ENCODE results near the gene CRTC3. TPM values are rescaled to one million over a fixed set of nuclear protein-coding genes. Genes with fewer than 3 reads are reported as not detected.

Gene CRTC3
- polyA plus RNA-seq, 3 donors from 2014 or later, result 10.9 to 35.3 (median 11.0) TPM

DNA sequence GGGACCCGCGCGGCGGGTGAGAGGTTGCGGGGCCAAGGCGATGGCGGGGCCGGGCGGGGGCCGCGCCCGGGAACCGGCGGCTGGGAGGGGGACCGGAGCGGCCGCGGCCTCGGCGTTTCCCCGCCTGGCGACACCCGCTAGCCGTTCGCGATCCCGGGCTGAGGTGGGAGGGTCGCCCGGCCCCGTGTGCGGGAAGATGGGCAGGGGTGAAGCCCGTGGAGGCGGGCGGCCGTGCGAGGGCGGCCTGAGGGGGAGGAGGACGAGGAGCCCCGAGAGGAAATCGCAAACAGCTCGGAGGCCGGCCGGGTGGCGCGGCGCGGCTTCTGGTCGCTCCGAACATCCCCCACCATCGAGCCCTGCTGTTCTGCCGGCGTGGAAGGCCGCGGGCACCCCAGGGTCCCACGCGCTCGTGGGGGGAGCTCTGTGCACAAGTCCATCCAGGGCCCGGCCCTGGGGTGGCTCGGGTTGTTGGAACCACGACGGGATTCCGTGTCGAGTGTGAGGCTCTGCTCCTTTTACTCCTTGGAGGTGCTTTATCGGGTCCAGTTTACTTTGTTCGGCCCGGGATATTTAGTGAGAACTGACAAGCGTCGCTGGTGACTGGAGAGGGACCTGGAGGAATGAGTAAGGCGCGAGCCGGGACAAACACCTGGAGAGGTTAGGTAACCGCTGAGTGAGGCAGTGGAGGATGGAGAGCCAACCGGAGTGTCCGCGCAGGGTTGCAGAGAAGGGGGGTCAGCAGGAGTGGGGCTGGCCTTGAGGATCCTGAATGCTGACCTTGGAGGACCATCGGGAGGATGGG is 728 bp downstream of the CRTC3 start:
- Mint-ChIP-seq H3K4me1 (peaks cover 50 to 61% of the 10 kb centered on the region in 2 donors), H3K27ac (peak overlapping the region; percentile 68 to 94 (median 90)), H3K27me3 (ENCODE audit: low read depth in 3 of 3) (peaks cover 3 to 4% (median 3%) of the 10 kb centered on the region in 3 donors), H3K4me3 (peak overlapping the region; percentile 93 to 96 (median 95)), H3K9me3 (no peaks in the 10 kb centered on the region), H3K36me3 (no peaks in the 10 kb centered on the region)
- peak; percentile 51 to 65 (median 62) for DNase-seq

DNA sequence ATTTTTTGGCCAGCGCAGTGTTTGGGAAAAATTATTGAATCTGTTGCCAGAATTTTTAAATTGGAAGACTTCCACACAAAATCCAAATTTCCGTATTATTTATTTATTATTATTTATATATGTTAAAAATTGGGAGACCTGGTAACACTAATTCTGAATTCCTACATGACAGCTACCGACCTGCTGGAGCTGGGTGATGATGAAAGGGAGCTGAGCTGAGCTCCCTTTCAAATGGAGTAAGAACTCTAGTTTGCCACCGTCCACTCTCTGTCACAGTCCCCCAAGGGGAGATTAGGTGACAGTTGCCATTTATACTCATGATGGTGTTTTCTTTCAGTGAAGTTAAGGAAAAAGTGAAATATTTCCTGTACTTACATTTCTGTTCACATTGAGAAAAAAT is 1.4 kb downstream of the CRTC3 start:
- no peaks in the 10 kb centered on the region for H3K36me3 Mint-ChIP-seq
- peaks cover 56 to 68% of the 10 kb centered on the region in 2 donors for H3K4me1 Mint-ChIP-seq

DNA sequence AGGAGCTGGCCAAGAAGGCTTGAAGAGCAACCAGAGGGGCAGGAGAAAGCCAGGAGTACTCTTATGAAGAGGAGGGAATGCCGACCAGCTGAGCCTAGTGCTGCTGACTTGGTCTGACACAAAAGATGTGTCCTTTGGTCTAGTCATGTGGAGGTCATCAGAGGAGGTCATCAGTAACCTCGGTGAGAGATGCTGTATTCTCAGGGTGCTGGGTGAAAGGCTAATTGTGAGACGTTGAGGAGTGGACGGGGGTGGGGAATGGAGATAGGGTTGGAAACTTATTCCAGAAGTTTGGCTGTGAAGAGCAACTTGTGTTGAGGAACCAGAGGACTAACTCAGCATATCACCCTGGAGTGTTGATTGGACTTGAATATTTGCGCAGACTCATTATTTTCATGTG is 5.5 kb downstream of the CRTC3 start:
- H3K4me3 Mint-ChIP-seq, result no peak overlapping the region
- peak overlapping the region in 5 of 6 donors; percentile 4 to 76 (median 14) for H3K27ac Mint-ChIP-seq
- H3K9me3 Mint-ChIP-seq, result no peaks in the 10 kb centered on the region
- H3K36me3 Mint-ChIP-seq, result peaks cover 0 to 4% (median 0%) of the 10 kb centered on the region in 3 donors
- peaks cover 73 to 93% of the 10 kb centered on the region in 2 donors for H3K4me1 Mint-ChIP-seq
- no peak for DNase-seq
- peaks cover 0 to 3% (median 0%) of the 10 kb centered on the region in 3 donors for H3K27me3 Mint-ChIP-seq (ENCODE audit: low read depth in 3 of 3)

More for the DNA sequence above, 1.4 kb downstream of the CRTC3 start:
- Mint-ChIP-seq H3K4me3 (peak overlapping the region; percentile 93 to 96 (median 95)), H3K27me3 (ENCODE audit: low read depth in 3 of 3) (peaks cover 3 to 4% (median 3%) of the 10 kb centered on the region in 3 donors), H3K27ac (peak overlapping the region; percentile 68 to 94 (median 90)), H3K9me3 (no peaks in the 10 kb centered on the region)
- no peak for DNase-seq

DNA sequence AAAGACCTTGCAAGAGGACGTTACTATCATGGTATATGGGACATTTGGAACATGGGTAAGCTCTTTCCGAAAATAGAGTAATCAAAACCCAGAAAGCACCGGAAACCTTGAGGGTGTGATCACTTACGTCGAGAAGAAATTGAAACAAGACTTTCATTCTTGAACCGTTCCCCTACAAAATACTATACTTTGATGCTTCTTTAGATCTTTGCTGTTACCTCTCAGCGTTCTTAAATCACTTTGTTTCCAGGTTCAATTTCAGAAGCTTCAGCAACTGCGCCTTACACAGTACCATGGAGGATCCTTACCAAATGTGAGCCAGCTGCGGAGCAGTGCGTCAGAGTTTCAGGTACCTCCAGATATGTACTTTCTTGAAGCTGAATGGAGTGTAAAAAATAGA is 10.1 kb downstream of the CRTC3 start:
- peaks cover 38 to 60% of the 10 kb centered on the region in 2 donors for H3K4me1 Mint-ChIP-seq
- no peak for DNase-seq
- H3K4me3 Mint-ChIP-seq, result no peak overlapping the region
- peak overlapping the region in 4 of 6 donors; percentile 2 to 69 (median 23) for H3K27ac Mint-ChIP-seq
- no peaks in the 10 kb centered on the region for H3K27me3 Mint-ChIP-seq (ENCODE audit: low read depth in 3 of 3)
- H3K9me3 Mint-ChIP-seq, result no peaks in the 10 kb centered on the region
- H3K36me3 Mint-ChIP-seq, result peaks cover 4 to 8% (median 8%) of the 10 kb centered on the region in 3 donors

DNA sequence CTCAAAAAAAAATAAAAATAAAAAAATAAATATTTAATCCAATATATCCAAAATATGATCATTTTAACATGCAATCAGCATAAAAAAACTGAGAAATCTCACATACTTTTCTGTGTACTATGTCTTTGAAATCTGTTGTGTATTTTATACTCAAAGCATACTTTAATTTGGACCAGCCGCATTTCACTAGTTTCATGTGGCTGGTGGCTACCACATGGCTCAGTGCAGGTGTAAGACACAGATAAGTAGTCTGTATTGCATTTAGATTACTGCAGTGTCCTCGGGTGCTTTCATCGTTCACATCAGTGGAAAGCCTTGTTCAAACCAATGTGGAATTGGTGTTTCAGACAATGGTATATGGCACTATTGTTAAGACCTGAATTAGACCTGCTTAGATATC is 11.0 kb downstream of the CRTC3 start:
- Mint-ChIP-seq H3K27ac (no peak overlapping the region), H3K9me3 (no peaks in the 10 kb centered on the region), H3K4me1 (peaks cover 38 to 53% of the 10 kb centered on the region in 2 donors), H3K36me3 (peaks cover 4 to 8% (median 8%) of the 10 kb centered on the region in 3 donors), H3K4me3 (no peak overlapping the region), H3K27me3 (ENCODE audit: low read depth in 3 of 3) (no peaks in the 10 kb centered on the region)
- no peak for DNase-seq

DNA sequence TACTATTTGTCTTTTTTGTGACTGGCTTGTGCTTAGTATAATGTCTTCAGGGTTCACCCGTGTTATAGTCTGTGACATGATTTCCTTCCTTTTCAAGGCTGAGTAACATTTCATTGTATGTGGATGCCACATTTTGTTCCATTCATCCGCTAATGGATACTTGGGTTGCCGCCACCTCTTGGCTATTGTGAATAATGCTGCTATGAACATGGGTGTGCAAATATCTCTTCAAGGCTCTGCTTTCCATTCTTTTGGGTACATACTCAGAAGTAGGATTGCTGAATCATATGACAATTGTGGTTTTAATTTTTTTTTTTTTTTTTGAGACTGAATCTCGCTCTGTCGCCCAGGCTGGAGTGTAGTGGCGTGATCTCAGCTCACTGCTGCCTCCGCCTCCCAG is 15.4 kb downstream of the CRTC3 start:
- Mint-ChIP-seq H3K4me1 (peaks cover 29 to 39% of the 10 kb centered on the region in 2 donors), H3K36me3 (peaks cover 4 to 11% (median 6%) of the 10 kb centered on the region in 3 donors), H3K9me3 (no peaks in the 10 kb centered on the region), H3K4me3 (no peak overlapping the region), H3K27ac (peak overlapping the region in 3 of 6 donors; percentile 50 to 75 (median 53)), H3K27me3 (ENCODE audit: low read depth in 3 of 3) (no peaks in the 10 kb centered on the region)
- no peak for DNase-seq

DNA sequence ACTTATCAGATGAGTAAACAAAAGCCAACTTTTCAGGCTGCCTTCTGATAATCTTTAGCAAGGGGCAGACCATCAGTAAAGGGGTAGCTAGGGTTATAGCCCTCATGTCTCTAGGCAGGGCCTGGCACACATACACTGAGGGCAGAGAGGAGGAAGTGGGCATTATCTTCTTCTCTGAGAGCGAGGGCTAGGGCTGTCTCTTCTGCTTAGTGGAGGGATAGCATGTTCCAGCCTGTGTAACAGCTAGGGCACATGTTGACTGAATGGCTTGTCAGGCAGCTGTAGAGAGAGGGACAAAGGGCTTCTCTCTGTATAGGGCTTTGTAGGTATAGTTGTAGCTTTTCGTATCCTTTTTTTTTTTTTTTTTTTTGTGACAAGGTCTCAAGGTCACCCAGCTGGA is 17.8 kb downstream of the CRTC3 start:
- H3K27ac Mint-ChIP-seq, result peak overlapping the region in 4 of 6 donors; percentile 33 to 80 (median 46)
- H3K4me1 Mint-ChIP-seq, result peaks cover 38 to 59% of the 10 kb centered on the region in 2 donors

DNA sequence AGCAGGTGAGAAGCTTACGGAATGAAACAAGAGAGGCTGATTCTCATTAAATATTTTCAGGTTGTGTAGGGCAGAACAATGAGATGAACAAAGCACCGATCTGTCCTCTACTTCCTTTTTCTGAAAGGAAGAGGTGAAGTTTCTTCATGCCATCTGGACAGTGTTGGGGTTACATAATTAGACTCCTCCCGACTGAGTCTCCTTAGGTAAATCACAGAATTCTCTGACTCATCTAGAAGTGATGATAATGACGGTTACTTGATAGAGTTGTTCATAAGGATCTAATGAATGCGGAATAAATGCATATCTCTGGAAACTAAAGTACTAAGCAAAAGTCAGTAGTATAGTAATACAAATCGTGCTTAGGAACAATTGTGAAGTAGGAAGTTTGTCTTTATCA is 21.2 kb downstream of the CRTC3 start:
- DNase-seq, result no peak
- no peak overlapping the region for H3K4me3 Mint-ChIP-seq
- H3K36me3 Mint-ChIP-seq, result peaks cover 0 to 10% (median 4%) of the 10 kb centered on the region in 3 donors
- H3K27me3 Mint-ChIP-seq (ENCODE audit: low read depth in 3 of 3), result no peaks in the 10 kb centered on the region
- peaks cover 54 to 72% of the 10 kb centered on the region in 2 donors for H3K4me1 Mint-ChIP-seq
- H3K27ac Mint-ChIP-seq, result peak overlapping the region in 2 of 6 donors; percentile 20 to 53
- no peaks in the 10 kb centered on the region for H3K9me3 Mint-ChIP-seq

More for the DNA sequence above, 17.8 kb downstream of the CRTC3 start:
- peaks cover under 1 to 14% (median 9%) of the 10 kb centered on the region in 3 donors for H3K36me3 Mint-ChIP-seq
- no peaks in the 10 kb centered on the region for H3K27me3 Mint-ChIP-seq (ENCODE audit: low read depth in 3 of 3)
- DNase-seq, result no peak
- H3K9me3 Mint-ChIP-seq, result no peaks in the 10 kb centered on the region
- no peak overlapping the region for H3K4me3 Mint-ChIP-seq

DNA sequence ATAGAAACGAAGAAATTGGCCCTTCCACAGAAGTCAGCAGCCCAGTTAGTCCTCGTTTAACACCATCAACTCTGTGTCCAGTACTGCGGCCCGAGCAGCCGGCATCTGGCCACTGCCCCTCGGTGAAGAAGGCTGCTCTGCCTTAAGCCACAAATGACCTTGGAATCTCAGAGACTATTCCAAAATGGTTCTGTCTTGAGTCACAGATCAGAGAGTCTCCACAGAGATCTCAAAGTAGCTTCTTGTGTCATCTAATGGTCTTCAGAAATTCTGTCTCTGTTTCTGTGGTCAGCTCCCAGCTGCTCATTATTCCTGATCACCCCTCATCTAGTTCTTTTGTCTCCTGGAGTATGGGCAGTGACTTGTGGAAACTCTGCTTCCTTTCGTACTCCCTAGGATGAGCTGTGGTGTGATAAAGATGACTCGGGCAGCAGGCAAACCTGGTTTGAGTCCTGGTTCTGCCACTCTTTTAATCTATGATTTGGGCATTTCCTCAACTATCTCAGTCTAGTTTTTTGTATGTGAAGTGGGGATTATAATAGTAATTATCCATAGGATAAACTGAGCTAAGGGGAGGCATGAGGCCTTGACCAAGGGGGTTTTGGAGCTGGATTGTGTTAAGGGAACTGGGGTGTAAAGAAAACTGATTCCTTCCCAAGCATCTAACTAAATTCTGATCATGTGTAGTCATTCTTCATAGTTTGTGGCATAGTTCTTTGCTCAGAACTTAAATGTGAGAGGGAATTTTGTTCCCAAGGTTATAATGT is 22.6 kb downstream of the CRTC3 start:
- no peaks in the 10 kb centered on the region for H3K27me3 Mint-ChIP-seq (ENCODE audit: low read depth in 3 of 3)
- H3K36me3 Mint-ChIP-seq, result peaks cover 0 to 7% (median 4%) of the 10 kb centered on the region in 3 donors
- DNase-seq, result no peak
- peaks cover 54 to 67% of the 10 kb centered on the region in 2 donors for H3K4me1 Mint-ChIP-seq
- peak overlapping the region in 1 of 6 donors; percentile 2 for H3K27ac Mint-ChIP-seq
- H3K4me3 Mint-ChIP-seq, result no peak overlapping the region
- no peaks in the 10 kb centered on the region for H3K9me3 Mint-ChIP-seq

DNA sequence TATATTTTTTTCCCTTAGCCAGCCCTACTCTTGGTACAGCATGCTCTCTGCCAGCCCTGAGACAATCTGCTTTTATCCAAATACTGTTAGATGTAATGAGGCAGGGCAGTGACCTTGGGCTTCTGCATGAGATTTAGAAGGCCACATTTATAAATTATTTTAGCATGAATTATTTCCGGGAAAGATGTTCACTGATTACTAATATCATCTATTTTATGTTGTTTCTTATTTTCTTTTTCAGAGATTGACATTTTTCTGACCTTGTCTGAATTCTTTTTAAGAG is 23.1 kb downstream of the CRTC3 start:
- Mint-ChIP-seq H3K27me3 (ENCODE audit: low read depth in 3 of 3) (no peaks in the 10 kb centered on the region), H3K27ac (peak overlapping the region in 2 of 6 donors; percentile 7 to 39), H3K9me3 (no peaks in the 10 kb centered on the region), H3K4me3 (no peak overlapping the region), H3K4me1 (peaks cover 54 to 67% of the 10 kb centered on the region in 2 donors), H3K36me3 (peaks cover 0 to 7% (median 4%) of the 10 kb centered on the region in 3 donors)
- DNase-seq, result no peak

DNA sequence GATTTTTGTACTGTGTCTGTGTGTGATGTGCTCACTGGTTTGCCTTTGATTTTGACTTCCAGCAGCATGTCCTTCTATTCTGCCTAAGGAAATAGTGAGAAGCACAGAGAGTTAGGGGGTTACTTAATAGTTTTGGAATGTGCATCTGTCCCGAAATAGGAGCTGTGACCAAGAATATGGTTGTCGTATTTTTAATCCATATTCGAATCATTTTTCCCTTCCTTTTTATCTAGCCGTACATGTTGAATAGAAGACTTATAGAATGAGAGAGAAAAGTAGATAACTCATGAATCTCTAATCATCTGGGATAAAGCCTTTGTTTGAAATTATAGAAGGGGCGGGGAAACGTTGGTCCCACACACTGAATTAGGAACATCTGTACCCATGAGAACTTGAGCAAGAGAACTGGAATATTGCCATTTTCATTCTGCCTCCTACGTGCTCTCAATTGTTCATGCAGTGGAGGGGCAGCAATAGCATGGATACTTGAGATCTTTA is 23.6 kb downstream of the CRTC3 start:
- Mint-ChIP-seq H3K4me3 (peak overlapping the region in 2 of 5 donors; percentile 1 to 13), H3K4me1 (peaks cover 54 to 67% of the 10 kb centered on the region in 2 donors), H3K27me3 (ENCODE audit: low read depth in 3 of 3) (no peaks in the 10 kb centered on the region), H3K36me3 (peaks cover 0 to 7% (median 4%) of the 10 kb centered on the region in 3 donors), H3K27ac (peak overlapping the region in 4 of 6 donors; percentile 7 to 79 (median 42)), H3K9me3 (no peaks in the 10 kb centered on the region)
- no peak for DNase-seq

DNA sequence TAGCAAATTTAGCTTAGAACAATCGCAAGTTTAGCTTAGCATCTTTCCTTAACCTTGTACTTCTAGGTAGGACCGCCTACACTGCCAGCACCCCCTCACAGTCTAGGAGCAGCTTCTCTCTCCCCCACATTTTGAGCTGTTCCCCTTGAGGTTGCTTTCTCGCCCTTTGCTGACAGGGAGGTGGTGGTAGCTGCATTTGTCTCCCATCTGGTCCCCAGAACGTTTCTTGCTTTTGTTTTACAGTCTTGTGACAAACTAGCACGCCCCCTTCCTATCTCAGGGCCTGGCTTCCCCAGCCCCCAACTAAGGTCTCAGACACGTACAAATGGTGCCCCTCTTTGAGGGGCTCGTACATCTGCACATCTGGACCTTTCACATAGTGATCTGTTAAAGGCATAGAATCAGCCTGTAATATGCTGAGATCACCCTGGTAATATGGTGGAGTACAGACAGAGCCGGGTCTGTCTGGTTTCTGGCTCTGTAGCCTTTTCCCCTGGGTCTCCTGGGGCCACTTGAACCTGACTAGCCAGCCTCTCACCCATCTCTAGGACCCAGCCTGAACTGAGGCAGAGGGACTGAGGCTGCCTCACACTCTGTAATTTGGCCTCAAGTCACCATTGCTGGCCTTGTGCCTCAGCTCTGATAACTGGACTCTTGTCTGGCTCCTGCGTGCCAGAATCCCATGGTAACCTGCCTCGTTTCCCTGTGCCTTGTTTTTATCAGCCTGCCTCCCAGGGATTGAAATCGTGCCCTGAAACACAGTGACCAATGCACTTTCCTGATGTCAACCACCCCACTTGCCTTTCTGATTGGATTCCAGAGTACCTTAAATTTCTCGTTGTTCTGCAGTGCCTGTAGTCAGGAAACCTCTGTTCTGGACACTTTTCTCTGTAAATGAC is 27.7 kb downstream of the CRTC3 start:
- Mint-ChIP-seq H3K27ac (peak overlapping the region; percentile 0 to 63 (median 19)), H3K4me3 (no peak overlapping the region), H3K36me3 (no peaks in the 10 kb centered on the region), H3K4me1 (peaks cover 72 to 82% of the 10 kb centered on the region in 2 donors), H3K27me3 (ENCODE audit: low read depth in 3 of 3) (no peaks in the 10 kb centered on the region), H3K9me3 (no peaks in the 10 kb centered on the region)
- DNase-seq, result no peak

DNA sequence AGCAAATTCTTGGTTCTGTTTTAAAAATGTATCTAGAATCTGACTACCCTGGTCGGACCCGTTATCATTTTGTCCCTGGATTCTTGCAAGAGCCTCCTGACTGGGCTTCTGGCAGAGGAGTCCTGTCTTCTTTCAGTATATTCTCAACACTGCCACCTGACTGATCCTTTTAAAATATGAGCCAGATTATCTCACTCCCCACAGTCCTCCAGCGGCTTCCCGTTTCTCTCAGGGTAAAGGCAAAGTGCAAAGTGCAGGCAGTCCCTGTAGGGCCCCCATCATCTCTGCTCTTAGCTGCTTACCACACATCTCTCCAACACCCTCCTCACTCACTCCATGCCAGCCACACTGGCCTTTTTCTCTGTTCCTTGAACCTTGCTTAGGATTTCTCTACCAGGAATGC is 28.4 kb downstream of the CRTC3 start:
- H3K4me3 Mint-ChIP-seq, result no peak overlapping the region
- H3K9me3 Mint-ChIP-seq, result no peaks in the 10 kb centered on the region
- peak overlapping the region in 4 of 6 donors; percentile 0 to 63 (median 25) for H3K27ac Mint-ChIP-seq
- H3K27me3 Mint-ChIP-seq (ENCODE audit: low read depth in 3 of 3), result no peaks in the 10 kb centered on the region
- H3K36me3 Mint-ChIP-seq, result no peaks in the 10 kb centered on the region
- no peak for DNase-seq
- H3K4me1 Mint-ChIP-seq, result peaks cover 74 to 82% of the 10 kb centered on the region in 2 donors
